HS-27A (cell line): Measurements from ENCODE around the gene DGKD.
"Not testable (repeated sequence)": the region's sequence is repeated elsewhere in the genome, so short reads cannot be mapped to it uniquely, and the experiment has no call there.

Experiments used
- DNase-seq: peaks from one replicate; pipeline ENCODE4 v3.0.0-alpha.2; 2012; ENCODE audit warnings: low read depth, missing footprints

DGKD gene

DNA sequence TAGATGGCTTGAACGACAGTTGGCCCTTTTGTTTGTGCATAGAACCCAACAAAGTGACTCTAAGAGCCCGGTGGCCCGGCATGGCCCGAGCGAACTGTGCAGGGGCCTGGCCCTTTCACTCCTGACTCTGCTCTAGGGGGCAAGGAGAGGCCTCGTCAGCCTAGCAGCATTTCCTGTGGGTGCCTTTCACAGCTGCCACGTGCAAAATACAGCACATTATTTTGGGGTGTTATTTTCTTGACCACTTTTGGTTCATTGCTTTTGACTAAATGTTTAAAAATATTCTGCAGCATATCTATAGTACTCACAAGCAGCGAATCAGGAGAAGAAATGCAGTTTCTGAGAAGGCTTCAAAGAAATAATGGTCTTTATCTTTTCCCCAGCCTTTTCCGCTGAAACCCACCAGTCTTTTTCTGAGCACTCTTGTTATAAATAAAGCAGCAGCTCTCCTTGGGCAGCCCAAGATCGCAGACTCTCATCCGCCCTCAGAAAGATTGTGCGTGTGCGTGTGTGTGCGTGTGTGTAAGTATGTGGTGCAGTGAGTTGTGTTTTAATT lies 31.3 kb downstream of the DGKD start:
- no peak for DNase-seq

DNA sequence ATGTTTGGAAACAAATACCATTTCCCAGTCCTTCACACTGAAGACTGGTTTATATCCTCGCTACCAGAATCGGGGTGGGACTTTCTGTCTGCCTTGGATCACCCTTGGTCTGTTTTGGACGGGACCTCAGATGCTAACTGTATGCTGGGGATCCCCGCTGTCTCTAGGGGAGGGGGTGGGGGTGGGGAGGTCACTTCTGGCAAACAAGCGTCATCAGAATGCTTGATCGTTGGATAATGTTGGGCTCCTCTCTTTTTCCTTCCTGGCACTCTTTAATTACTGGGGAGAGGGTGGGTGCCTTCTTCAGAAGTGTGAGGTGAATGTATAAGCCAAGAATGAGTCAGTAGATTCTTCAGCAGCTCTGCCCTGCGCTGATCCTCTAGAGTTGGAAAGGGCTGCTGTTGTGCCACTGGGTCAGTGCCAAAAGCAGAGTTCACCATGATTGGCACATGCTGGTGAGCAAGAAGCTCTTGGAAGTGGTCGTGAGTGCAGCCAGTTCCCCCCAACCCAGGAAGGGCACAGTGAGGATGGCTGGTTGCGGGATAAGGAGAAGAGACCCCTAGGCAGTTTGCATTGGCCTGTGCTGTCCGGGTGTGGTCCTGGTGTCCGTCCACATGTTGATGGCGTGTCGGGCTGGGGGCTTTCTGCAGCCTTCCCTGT lies 32.2 kb downstream of the DGKD start:
- no peak for DNase-seq

DNA sequence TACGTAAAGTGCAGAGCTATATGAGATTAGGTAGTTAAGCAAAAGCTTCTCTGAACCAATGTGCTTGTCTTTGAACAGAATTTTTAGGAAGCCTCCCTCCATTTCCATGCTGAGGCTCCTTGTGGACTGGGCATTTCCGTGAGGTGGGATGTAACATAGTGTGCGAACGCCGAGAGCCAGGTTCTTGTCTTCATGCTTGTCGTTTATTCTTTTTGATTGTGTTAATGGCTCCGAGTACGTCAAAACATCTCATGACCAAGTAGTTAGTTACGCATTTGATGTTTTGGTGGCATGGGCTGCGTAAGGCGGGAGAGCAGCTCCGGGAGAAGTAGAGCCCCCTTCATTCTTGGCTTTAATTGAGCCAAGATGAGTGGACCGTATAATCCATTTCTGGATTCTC lies 32.9 kb downstream of the DGKD start:
- no peak for DNase-seq

DNA sequence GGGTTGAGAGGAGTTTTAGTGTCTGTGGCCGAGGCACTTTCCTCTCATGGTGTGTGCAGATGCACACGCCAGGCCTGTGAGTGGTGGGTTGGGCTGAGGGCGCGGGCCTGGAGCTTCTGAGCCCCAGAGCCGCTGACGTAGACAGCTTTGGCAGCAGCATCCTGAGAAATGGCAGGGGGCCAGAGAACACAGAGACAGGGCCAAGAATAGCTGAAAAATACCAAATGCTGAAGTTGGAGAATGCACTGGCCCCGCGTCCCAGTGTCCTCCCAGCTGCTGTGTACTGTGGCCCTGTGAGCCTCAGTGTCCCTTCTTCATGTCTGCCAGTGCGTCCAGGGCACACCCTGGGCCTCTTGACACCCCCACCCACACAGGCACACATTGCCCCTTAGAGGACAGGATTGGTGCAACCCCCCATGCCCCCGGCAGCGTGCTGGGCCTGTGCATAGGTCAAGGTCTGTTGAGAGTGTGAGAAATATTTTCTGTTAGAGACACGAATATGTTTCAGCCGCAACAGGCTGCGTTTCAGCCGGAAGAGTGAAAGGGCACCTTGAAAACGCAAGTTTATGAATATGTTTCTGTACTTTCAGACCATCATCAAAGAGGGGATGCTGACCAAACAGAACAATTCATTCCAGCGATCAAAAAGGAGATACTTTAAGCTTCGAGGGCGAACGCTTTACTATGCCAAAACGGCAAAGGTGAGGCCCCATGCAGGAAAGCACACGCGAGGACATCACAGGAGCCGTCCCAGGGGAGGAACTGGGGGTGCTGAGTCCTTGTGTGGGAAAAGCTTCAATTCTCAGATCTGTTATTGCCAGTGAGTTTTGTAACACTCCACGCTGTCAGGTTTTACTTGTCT lies 33.6 kb downstream of the DGKD start:
- no peak for DNase-seq

DNA sequence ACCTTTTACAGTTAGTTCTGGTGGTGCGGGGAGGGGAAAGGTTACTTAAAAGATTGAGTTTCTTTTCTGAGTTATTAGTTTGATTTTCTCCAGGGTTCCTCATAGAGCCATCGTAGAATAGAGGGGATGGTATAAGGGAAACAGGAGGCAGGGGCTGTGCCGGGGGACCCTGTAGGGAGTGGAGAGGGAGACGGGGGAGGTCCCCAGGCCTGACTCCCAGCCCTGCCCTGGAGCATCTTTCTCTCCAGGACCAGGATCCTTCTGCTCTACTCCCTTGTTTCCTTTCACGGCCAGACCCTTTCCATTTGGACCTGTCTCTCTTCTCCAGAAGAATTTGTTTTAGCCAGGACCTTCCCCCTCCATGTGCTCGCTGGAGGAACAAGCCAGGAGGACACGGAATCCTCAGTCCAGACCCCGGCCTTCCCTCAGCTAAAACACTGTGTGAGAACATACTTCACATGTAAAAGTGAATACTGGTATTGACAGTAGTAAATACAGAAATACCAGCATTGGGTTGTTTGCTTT lies 35.4 kb downstream of the DGKD start:
- no peak for DNase-seq

DNA sequence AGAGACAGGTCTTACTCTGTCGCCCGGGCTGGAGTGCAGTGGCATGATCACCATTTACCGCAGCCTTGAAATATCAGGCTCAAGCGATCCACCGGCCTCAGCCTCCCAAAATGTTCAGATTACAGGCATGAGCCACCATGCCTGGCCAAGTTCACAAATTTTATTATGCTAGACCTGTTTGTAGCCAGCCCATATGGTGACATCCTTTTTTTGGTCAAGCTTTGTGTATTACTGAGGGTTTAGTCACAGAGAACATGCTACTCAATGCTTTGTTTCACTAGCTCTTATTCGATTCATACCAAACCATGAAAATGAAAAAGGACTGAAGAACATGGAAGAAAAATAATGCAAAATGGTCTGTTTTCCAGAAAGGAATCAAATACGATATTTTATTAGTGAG lies 41.4 kb downstream of the DGKD start:
- DNase-seq = no peak

DNA sequence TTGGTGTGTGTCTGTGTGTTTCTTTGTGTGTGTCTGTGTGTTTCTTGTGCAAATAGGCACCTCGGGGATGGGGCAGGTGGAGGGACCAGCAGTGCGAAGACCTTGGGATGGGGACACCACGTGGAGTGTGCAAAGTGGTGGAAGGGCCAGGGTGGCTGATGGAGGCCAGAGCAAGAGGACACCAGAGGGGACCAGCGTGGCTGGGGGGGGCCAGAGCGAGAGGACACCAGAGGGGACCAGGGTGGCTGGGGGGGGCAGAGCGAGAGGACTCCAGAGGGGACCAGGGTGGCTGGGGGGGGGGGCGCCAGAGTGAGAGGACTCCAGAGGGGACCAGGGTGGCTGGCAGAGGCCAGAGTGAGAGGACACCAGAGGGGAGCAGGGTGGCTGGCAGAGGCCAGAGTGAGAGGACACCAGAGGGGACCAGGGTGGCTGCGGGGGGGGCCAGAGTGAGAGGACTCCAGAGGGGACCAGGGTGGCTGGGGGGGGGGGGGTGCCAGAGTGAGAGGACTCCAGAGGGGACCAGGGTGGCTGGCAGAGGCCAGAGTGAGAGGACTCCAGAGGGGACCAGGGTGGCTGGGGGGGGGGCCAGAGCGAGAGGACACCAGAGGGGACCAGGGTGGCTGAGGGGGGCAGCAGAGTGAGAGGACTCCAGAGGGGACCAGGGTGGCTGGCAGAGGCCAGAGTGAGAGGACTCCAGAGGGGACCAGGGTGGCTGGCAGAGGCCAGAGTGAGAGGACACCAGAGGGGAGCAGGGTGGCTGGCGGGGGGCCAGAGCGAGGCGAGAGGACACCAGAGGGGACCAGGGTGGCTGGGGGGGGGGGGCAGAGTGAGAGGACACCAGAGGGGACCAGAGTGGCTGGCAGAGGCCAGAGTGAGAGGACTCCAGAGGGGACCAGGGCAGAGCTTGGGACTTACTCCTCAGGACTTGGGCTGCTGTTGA lies 42.7 kb downstream of the DGKD start:
- not testable (repeated sequence) for DNase-seq

DNA sequence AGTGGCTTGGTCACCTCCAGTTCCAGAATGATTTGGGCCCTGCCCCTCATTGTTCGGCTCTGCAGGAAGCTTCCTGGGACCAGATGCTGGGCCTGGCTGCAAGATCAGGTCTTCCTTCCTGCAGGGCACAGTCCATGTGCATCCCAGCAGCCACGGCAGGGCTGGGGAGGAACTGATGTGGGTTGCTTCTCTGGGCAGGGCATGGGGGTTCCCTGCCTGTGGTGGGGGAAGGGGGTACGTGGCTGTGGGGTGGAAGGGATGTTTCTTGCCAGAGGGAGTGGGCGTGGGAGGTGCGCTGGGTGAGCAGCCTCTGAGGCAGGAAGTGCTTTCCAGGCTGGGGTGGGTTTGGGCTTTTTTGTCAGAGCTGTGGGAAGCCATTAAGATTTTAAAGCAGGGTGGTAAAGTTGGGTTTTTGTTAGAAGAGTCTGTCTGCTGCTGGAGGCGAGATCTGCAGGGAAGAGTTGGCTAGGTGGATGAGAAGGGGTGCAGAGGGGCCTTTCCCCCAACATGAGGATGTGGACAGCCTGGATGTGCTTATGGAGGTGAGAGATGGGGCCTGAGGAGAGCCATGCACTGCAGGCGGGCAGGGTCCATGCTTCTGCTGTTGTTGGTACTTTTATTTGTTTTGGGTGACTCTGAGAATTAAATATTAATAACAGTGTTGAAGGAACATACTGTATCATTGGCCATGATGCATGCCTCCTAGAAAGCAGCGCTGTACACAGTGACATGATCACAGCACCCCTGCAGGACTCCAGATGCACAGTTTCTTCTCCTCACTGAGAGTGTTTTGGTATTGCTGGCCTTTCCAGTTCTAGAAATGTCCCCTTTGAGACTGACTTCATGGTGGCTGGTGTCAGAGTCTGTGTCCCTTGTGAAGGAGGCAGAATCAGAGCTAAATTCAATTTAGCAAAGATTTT lies 45.3 kb downstream of the DGKD start:
- DNase-seq = no peak

DNA sequence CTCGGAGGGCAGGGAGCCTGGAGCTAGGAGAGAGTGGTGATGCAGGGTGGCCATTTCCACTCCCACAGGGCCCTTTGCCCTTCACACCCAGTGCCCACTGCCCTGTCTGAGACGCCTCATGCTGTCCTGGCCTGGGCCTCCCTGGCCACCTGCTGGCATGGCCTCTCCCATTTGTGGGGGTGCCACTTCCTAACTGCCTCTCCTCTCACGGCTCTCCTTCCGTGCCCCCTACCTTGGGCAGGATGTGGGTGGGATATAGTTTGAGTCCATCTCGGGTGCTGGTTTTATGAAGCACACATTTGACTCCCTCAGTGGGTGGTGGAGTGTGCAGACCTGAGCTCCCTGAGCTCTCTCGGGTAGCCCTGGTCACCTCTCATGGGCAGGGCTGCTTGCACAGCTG lies 46.0 kb downstream of the DGKD start:
- no peak for DNase-seq

DNA sequence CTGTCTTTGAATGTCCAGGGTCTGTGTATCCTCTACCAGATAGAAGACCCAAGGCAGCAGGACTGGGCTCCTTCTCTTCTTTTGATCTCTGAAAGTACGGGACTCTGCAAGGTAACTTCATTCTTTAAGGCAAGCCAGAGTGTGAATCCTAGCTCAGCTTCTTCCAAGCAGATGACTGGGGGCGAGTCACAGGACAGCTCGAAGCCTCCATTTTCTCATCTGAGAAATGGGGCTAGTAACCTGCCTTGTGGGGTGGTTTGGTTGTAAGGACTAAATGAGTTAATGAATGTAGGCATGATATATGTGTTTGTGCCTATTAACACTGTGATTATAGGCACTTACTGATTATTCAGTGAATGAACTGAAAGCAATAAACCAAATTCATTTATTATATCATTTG lies 46.7 kb downstream of the DGKD start:
- DNase-seq = no peak

DNA sequence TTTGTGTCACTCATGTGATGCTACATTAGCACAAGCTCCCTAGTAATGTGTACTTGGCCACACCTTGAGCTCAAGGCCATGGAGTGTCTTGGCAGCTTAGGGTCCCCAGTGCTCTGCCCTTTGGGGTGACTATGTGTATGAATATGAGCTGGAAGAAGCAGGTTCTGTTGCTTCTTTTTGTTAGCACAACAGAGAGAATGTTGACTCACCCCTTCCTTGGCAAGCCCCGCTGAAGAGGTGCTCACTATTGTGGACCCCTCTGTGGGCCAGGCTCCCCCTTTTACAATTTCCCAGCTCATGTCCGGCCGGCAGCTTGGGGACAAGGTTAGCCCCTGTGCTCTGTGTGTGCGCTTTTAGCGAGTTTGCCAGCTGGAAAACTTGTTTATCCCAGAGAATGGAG lies 48.1 kb downstream of the DGKD start:
- no peak for DNase-seq

DNA sequence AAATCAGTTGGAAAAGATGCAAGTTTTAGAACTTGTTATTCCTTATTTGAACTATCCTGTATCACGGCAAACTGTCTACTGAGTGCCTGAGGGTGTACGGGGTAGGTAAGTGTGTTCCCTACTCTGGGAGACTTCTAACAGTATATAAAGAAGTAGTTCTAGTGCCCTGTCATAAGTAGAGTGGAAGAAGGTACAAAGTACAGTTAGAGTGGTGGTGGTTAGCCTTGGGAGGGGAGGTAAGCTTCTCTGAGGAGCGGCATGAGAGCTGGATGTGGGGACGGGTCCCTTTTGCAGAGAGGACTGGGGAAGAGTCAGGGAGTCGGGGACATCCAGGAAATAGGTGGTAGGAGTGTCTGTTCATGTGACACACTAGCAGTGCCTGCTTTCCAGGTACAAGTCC lies 48.5 kb downstream of the DGKD start:
- no peak for DNase-seq

DNA sequence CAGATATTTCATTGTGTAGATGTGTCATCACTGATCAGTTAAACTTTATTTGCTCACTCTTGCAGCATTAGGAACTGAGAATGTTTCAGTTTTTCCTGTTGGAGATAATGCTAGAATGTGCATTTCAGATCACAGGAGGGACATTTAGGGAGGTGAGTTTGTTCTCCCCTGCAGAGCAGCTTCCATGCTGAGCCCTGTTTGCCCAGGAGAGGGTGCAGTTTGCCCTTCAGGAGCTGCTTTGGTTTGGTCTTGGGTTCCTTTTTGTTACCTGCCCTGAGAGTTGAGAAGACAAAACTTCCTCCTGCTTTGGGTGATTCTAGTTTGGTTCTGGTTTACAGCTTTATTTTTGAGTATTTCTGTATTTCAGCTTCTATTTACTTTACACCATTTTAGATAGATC lies 49.9 kb downstream of the DGKD start:
- no peak for DNase-seq

DNA sequence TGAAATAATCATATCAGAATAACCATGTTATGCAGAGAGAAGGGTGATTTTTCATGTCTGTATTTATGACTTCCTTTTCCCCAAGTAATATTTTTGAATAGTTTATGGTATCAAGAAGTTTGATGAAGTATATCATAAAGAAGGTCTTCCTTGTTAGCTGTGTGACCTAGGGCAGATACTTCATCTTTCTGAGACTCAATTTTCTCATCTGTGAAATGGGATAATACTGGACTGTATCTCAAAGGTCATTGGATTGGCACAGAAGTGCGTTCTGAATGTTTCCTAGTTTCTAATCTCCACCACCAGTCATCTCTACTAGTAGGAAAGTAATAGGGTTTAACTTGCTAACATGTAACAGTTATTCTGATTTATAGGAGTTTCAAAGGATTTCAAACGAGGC lies 52.6 kb downstream of the DGKD start:
- no peak for DNase-seq

DNA sequence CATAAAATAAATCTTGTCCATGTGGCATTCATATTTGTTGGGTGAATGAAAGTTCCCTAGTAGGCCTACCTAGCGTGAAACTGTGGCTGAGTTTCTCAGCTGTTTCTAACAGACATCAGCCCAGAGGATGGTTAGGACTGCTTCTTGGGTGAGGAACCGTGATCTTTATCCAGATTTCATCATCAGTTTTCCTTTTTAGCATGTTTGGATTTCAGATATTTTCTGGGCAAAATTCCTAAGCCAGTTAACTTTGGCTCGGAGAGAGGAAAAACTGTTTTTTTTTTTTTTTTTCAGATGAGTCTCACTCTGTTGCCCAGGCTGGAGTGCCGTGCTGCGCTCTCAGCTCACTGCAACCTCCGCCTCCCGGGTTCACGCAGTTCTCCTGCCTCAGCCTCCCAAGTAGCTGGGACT lies 53.5 kb downstream of the DGKD start:
- DNase-seq = no peak

DNA sequence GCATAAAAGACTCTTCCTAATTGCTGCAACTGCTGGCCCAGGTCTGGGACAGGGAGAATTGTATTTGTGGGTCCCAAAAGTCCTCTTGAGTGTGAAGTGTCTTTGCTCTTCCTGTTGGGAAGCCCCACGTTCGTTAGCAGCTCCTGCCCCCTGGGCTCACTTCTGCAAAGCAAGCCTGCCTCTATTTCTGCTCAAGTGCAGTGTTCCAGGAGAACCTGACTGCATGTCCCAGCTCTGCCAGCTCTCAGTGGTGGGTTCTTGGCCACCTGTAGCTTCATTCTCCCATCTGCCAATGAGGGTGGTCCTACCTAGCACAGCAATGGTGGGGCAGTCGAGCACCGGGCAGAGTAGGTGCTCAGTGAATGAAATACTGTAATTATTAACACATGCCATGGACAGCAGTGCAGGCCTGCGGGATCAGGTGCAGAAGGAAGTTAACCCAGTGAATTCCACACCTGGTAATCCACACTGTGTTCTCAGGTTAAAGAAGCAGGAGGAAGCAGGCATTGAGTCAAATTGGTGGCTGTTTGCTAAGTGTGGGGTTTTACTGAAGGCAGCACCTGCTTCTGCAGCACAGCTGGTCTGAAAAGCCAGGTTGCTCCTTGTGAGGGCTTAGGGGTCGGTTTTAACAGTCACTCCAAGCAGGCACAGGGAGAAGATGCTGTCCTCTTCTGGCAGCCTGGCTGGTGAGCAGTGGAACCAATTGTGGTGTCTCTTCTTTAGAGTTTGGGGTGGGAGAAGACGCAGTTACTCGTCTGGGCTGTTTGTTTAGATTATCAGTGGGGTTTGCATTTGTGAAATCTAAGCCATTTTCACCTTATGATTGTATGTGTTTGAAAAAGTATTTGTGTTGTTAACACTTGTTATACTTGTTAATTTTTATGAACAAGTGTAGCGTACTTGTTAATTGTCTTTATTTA lies 54.3 kb downstream of the DGKD start:
- DNase-seq = no peak

DNA sequence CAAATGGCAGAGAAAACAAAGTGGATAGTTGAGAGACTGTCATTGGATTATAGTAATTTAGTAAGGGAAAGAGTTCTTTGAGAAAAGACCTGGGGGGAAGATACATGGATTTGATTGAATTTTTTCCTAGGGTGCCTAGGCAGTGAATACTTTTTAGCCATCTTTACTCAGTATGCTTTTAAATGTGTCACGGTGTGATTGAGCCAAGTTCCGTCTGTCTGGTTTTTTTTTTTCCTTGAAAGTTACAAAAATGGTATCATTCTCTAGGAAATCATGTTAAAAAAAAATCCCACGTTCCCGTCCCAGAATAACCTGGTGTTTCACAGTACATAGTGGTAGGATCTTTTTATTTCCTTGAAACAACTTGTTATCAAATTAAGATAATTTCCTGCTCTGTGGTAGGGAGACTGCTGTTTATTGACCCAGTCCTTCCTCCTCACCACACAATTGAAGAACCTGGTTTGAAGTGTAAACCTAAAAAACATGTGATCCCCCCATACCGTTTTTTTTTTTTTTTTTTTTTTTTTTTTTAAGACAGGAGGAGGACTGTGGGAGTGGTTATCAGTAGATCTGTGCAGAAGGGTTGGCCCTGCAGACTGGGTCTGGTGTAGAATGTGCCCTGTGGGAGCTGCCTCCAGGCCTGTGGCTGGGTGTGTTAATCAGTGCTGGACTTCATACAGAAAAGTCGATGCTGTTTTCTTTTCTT lies 55.1 kb downstream of the DGKD start:
- no peak for DNase-seq

DNA sequence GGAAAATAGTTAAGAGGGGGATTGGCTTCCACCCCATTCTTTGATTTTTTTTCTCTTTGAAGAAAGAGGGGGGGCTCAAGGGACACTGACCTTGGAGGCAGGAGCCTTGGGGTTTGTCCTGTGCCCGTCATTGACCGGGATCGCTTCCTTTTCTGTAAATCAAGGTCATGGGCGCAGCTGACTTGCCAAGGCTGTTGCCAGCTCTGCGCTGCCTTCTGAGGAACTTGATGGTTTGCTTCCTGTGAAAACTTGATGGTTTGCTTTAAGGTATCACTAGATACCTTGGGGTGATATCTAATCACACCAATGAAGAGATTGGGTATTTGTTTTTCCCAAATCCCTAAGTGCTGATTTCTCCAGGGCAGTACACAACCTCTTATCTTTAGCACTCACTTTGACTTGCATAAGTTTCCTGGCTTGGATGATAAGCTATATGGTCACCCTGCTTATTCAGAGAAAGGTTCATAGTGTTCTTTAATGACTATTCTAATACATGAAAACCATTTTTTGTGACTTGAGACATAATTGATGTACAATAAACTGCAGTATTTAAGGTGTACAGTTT lies 56.0 kb downstream of the DGKD start:
- no peak for DNase-seq

DNA sequence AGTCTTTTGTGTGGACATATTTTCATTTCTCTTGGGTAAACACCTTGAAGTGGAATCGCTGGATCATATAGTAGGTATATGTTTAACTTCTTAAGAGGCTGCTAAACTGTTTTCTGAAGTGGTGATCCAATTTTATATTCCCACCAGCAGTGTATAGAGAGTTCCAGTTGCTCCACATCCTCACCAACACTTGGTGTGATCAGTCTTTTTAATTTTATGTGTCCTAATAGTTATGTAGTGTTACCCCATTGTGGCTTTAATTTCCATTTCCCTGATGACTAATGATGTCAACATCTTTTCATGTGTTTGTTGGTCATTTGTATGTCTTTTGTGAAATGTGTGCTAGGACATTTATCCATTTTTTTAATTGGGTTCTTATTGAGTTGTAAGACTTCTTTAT lies 56.9 kb downstream of the DGKD start:
- DNase-seq = no peak
